PC-3 (cell line): ENCODE results near the gene PRF1. TPM values are rescaled to one million over a fixed set of nuclear protein-coding genes. Genes with fewer than 3 reads are reported as not detected.

Source experiments
- ATAC-seq: fragments of 200-7000 bp; cut with Tn5 transposase; 2 replicates; pipeline ENCODE4 v1.9.1; 2020; ENCODE audit warnings: mild to moderate bottlenecking, moderate library complexity
- BruUV-seq: library from RNA; stranded (reverse); fragments of 400-500 nt; replicated peaks from 2 replicates; lab custom pipeline; 2021; lab: Mats Ljungman, UMichigan
- CTCF ChIA-PET: fragments of 300-600 bp; sonication (Branson Sonifier 250); formaldehyde crosslinking; loops from one replicate; lab custom pipeline; 2022; ENCODE audit warnings: antibody characterized with exemption; lab: Charles Lee
- POLR2A ChIA-PET: fragments of 300-600 bp; sonication (Branson Sonifier 250); formaldehyde crosslinking; loops from one replicate; lab custom pipeline; 2022; ENCODE audit warnings: antibody characterized with exemption; ENCODE audit not compliant: unreplicated experiment; lab: Charles Lee
- DNase-seq: peaks from one replicate; pipeline ENCODE4 v3.0.0-alpha.2; 2015
- H2AFZ ChIP-seq: fragments of 300-600 bp; sonication (generic); 2 replicates; pipeline ENCODE4 v1.6.0; 2016; ENCODE audit warnings: antibody characterized with exemption, low read length
- H3F3A ChIP-seq: fragments of 300-600 bp; sonication (generic); one replicate; pipeline ENCODE4 v1.6.0; 2017; ENCODE audit warnings: antibody characterized with exemption, low read length, control low read depth, mild to moderate bottlenecking; ENCODE audit not compliant: unreplicated experiment
- H3K27ac ChIP-seq: fragments of 300-600 bp; sonication (generic); 2 replicates; pipeline ENCODE4 v1.5.1; 2016; ENCODE audit warnings: mild to moderate bottlenecking, low read length
- H3K27me3 ChIP-seq: fragments of 300-600 bp; sonication (generic); 2 replicates; pipeline ENCODE4 v1.6.1; 2016; ENCODE audit warnings: low read length, mixed read lengths
- H3K36me3 ChIP-seq: fragments of 300-600 bp; sonication (generic); 2 replicates; pipeline ENCODE4 v1.6.1; 2016; ENCODE audit warnings: low read depth, mixed run types, low read length, mixed read lengths
- H3K4me1 ChIP-seq: fragments of 300-600 bp; sonication (generic); 2 replicates; pipeline ENCODE4 v1.5.1; 2016; ENCODE audit warnings: low read length; ENCODE audit not compliant: insufficient read depth
- H3K4me2 ChIP-seq: fragments of 300-600 bp; sonication (generic); 2 replicates; pipeline ENCODE4 v1.6.0; 2016; ENCODE audit warnings: low read length
- H3K4me3 ChIP-seq: fragments of 300-600 bp; sonication (generic); 2 replicates; pipeline ENCODE4 v1.5.1; 2016; ENCODE audit warnings: mild to moderate bottlenecking, low read length, mixed read lengths
- H3K79me2 ChIP-seq: fragments of 300-600 bp; sonication (generic); 2 replicates; pipeline ENCODE4 v1.6.1; 2017; ENCODE audit warnings: low read length, mixed read lengths
- H3K9ac ChIP-seq: fragments of 300-600 bp; sonication (generic); 2 replicates; pipeline ENCODE4 v1.6.0; 2016; ENCODE audit warnings: mild to moderate bottlenecking, low read length
- H3K9me2 ChIP-seq: fragments of 300-600 bp; sonication (generic); replicated peaks from 2 replicates; pipeline ENCODE4 v1.6.1; 2016; ENCODE audit warnings: mixed run types, low read length, mixed read lengths
- H3K9me3 ChIP-seq: fragments of 300-600 bp; sonication (generic); 2 replicates; pipeline ENCODE4 v1.6.1; 2016; ENCODE audit warnings: low read length, mixed read lengths
- H4K20me1 ChIP-seq: fragments of 300-600 bp; sonication (generic); 2 replicates; pipeline ENCODE4 v1.6.1; 2016; ENCODE audit warnings: low read length, mixed read lengths
- EZH2 ChIP-seq: fragments of 300-600 bp; sonication (generic); IDR thresholded peaks from one replicate; pipeline ENCODE4 v1.6.1; 2017; ENCODE audit warnings: antibody characterized with exemption, mild to moderate bottlenecking, low read length; ENCODE audit not compliant: unreplicated experiment
- EZH2phosphoT487 ChIP-seq: fragments of 300-600 bp; sonication (generic); IDR thresholded peaks from 2 replicates; pipeline ENCODE4 v1.6.1; 2018; ENCODE audit warnings: mild to moderate bottlenecking, antibody characterized with exemption, low read length, borderline replicate concordance
- intact Hi-C: fragments of 100-400 bp; cut with micrococcal nuclease; formaldehyde crosslinking; loops from 2 replicates; pipeline ENCODE4 v1.9.0; 2023
- total RNA-seq: library from RNA; depleted of rRNA; stranded (reverse); fragments of >200 nt; gene quantifications from 2 replicates; pipeline ENCODE4 v1.2.3, GENCODE V29; 2014
- TF ChIP-seq, protein P1 (sequence below): fragments of 300-600 bp; sonication (generic); conservative IDR thresholded peaks from 2 replicates; pipeline ENCODE4 v1.5.1; 2017; ENCODE audit warnings: antibody characterized with exemption, low read depth, mild to moderate bottlenecking, low read length

Gene PRF1
- total RNA-seq, 1 experiment from 2014 or later: not detected

DNA sequence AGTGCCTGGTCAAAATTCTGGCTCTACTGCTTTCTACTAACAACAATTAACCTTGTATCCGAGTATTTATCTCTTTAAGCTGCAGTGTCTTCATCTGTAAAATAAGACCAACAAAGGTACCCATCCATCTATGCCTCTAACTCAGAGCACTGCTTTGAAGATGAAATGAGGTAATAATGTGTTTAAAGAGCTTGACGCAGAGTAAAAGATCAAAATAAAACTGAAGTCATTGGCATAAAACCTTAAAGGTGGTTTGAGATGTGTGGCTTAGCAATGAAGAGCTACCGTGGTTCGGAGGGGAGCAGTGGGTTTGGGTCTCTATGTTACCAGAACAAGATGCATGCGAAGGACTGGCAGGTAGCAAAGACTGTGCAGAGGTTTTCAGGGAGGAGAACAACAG, 16.1 kb upstream of the PRF1 start:
- ATAC-seq: no peak
- H3K4me2 ChIP-seq: no peak overlapping the region
- no peak overlapping the region for H2AFZ ChIP-seq
- no peak overlapping the region for H3K9ac ChIP-seq
- H3K9me2 ChIP-seq: no peaks in the 10 kb centered on the region
- no peaks in the 10 kb centered on the region for H3K36me3 ChIP-seq
- H3F3A ChIP-seq: no peaks in the 10 kb centered on the region
- H3K79me2 ChIP-seq: no peaks in the 10 kb centered on the region
- no peaks in the 10 kb centered on the region for H3K27me3 ChIP-seq
- H3K4me1 ChIP-seq: peaks cover 36% of the 10 kb centered on the region
- DNase-seq: no peak
- no peak overlapping the region for H3K27ac ChIP-seq
- no peak overlapping the region for H3K4me3 ChIP-seq
- peaks cover 14% of the 10 kb centered on the region for H3K9me3 ChIP-seq
- no peaks in the 10 kb centered on the region for H4K20me1 ChIP-seq
- TF ChIP-seq, protein P1, sequence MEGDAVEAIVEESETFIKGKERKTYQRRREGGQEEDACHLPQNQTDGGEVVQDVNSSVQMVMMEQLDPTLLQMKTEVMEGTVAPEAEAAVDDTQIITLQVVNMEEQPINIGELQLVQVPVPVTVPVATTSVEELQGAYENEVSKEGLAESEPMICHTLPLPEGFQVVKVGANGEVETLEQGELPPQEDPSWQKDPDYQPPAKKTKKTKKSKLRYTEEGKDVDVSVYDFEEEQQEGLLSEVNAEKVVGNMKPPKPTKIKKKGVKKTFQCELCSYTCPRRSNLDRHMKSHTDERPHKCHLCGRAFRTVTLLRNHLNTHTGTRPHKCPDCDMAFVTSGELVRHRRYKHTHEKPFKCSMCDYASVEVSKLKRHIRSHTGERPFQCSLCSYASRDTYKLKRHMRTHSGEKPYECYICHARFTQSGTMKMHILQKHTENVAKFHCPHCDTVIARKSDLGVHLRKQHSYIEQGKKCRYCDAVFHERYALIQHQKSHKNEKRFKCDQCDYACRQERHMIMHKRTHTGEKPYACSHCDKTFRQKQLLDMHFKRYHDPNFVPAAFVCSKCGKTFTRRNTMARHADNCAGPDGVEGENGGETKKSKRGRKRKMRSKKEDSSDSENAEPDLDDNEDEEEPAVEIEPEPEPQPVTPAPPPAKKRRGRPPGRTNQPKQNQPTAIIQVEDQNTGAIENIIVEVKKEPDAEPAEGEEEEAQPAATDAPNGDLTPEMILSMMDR: no peak
- TF ChIP-seq EZH2 (no peak), EZH2phosphoT487 (no peak)
- ChIA-PET POLR2A (no interaction called here), CTCF (interaction anchor here (1.1 kb wide), 1 partner anchor 142 kb away, joined by 3 read pairs; no protein-coding TSS in a partner anchor)
- BruUV-seq: no TSS peak
- intact Hi-C loops: loop anchor here (1.0 kb wide), 1 partner anchor 141 kb away; no protein-coding TSS in a partner anchor

GRCh38 chr10:70617798-70618568, 15.4 kb upstream of the PRF1 start:
- Histone ChIP-seq H3K9me2 (no peaks in the 10 kb centered on the region), H3K27ac (no peak overlapping the region), H3K4me1 (peaks cover 36% of the 10 kb centered on the region), H3K4me2 (no peak overlapping the region), H3K36me3 (no peaks in the 10 kb centered on the region), H3K9ac (no peak overlapping the region), H3K4me3 (no peak overlapping the region), H3F3A (no peaks in the 10 kb centered on the region), H2AFZ (no peak overlapping the region), H3K27me3 (no peaks in the 10 kb centered on the region), H3K79me2 (no peaks in the 10 kb centered on the region), H3K9me3 (peaks cover 14% of the 10 kb centered on the region), H4K20me1 (no peaks in the 10 kb centered on the region)
- peak; percentile 54 for DNase-seq
- ATAC-seq: no peak
- ChIA-PET CTCF (interaction anchor here (1.1 kb wide), 1 partner anchor 143 kb away, joined by 3 read pairs; no protein-coding TSS in a partner anchor), POLR2A (no interaction called here)
- TF ChIP-seq EZH2phosphoT487: no peak
- TF ChIP-seq, protein P1: no peak
- no peak for TF ChIP-seq EZH2
- intact Hi-C loops: loop anchor here (2.0 kb wide), 1 partner anchor 263 kb away; no protein-coding TSS in a partner anchor
- BruUV-seq: no TSS peak

- Histone ChIP-seq H3K36me3 (no peaks in the 10 kb centered on the region), H2AFZ (no peak overlapping the region), H3K4me2 (peak overlapping the region; percentile 69), H4K20me1 (no peaks in the 10 kb centered on the region), H3F3A (no peaks in the 10 kb centered on the region), H3K79me2 (no peaks in the 10 kb centered on the region), H3K4me1 (peaks cover 36% of the 10 kb centered on the region), H3K9me3 (peaks cover 14% of the 10 kb centered on the region), H3K4me3 (no peak overlapping the region), H3K9me2 (no peaks in the 10 kb centered on the region), H3K27ac (peak overlapping the region; percentile 82), H3K9ac (peak overlapping the region; percentile 18), H3K27me3 (no peaks in the 10 kb centered on the region)
- TF ChIP-seq, protein P1: no peak
- no peak for TF ChIP-seq EZH2phosphoT487
- POLR2A ChIA-PET: no interaction called here
- no TSS peak for BruUV-seq
- ATAC-seq: no peak
- intact Hi-C loops: loop anchor here (2.0 kb wide), 1 partner anchor 264 kb away; no protein-coding TSS in a partner anchor
- no peak for DNase-seq
- CTCF ChIA-PET: interaction anchor here (1.0 kb wide), 1 partner anchor 40 kb away, joined by 3 read pairs; no protein-coding TSS in a partner anchor
Observed at GRCh38 chr10:70616761-70617160, 14.2 kb upstream of the PRF1 start.
